DOHH2 (cell line): ENCODE measurements around the gene HTR3A.

Experiments used
- H3F3A ChIP-seq: fragments of 200-600 bp; sonication (generic), shearing (Covaris generic); 2 replicates; pipeline ENCODE4 v1.6.0; 2016; ENCODE audit warnings: antibody characterized with exemption, mild to moderate bottlenecking; ENCODE audit not compliant: control insufficient read depth, insufficient read depth
- H3K27ac ChIP-seq: fragments of 200-600 bp; sonication (generic); 2 replicates; pipeline ENCODE4 v1.5.1; 2014; ENCODE audit warnings: low read depth, mild to moderate bottlenecking, low read length, moderate library complexity
- H3K27me3 ChIP-seq: fragments of 200-600 bp; sonication (generic); 2 replicates; pipeline ENCODE4 v1.6.1; 2014; ENCODE audit warnings: mild to moderate bottlenecking, low read length, mixed read lengths; ENCODE audit not compliant: control insufficient read depth
- H3K36me3 ChIP-seq: fragments of 200-600 bp; sonication (generic); 2 replicates; pipeline ENCODE4 v1.6.1; 2014; ENCODE audit warnings: mild to moderate bottlenecking, low read length, moderate library complexity, mixed read lengths; ENCODE audit not compliant: control insufficient read depth
- H3K4me1 ChIP-seq: fragments of 200-600 bp; sonication (generic); 2 replicates; pipeline ENCODE4 v1.6.1; 2014; ENCODE audit warnings: mild to moderate bottlenecking, low read length, mixed read lengths; ENCODE audit not compliant: control insufficient read depth
- H3K4me2 ChIP-seq: fragments of 200-600 bp; sonication (generic); 2 replicates; pipeline ENCODE4 v1.6.0; 2014; ENCODE audit warnings: mild to moderate bottlenecking, low read length, moderate library complexity
- H3K4me3 ChIP-seq: fragments of 200-600 bp; sonication (generic); 2 replicates; pipeline ENCODE4 v1.5.1; 2014; ENCODE audit warnings: mild to moderate bottlenecking, low read length, mixed read lengths
- H3K79me2 ChIP-seq: fragments of 200-600 bp; sonication (generic); 2 replicates; pipeline ENCODE4 v1.6.1; 2014; ENCODE audit warnings: mild to moderate bottlenecking, low read length, mixed read lengths; ENCODE audit not compliant: control insufficient read depth
- H3K9me2 ChIP-seq: fragments of 200-600 bp; sonication (generic); replicated peaks from 2 replicates; pipeline ENCODE4 v1.6.1; 2014; ENCODE audit warnings: mild to moderate bottlenecking, low read length, mixed read lengths; ENCODE audit not compliant: control insufficient read depth
- H3K9me3 ChIP-seq: fragments of 200-600 bp; sonication (generic); 2 replicates; pipeline ENCODE4 v1.6.1; 2014; ENCODE audit warnings: antibody characterized with exemption, low read length, mixed read lengths; ENCODE audit not compliant: control insufficient read depth, insufficient read depth
- H4K20me1 ChIP-seq: fragments of 200-600 bp; sonication (generic); 2 replicates; pipeline ENCODE4 v1.6.0; 2014; ENCODE audit warnings: low read depth, mild to moderate bottlenecking, antibody characterized with exemption, low read length, moderate library complexity; ENCODE audit not compliant: control insufficient read depth, insufficient read depth
- CTCF ChIP-seq: fragments of 200-600 bp; sonication (generic); IDR thresholded peaks from one replicate; pipeline ENCODE4 v1.5.1; 2014; ENCODE audit warnings: antibody characterized with exemption, mild to moderate bottlenecking, low read depth, low read length; ENCODE audit not compliant: poor library complexity, severe bottlenecking
- EZH2phosphoT487 ChIP-seq: fragments of 200-600 bp; sonication (generic); IDR thresholded peaks from 2 replicates; pipeline ENCODE4 v1.6.1; 2017; ENCODE audit warnings: borderline replicate concordance, mild to moderate bottlenecking, antibody characterized with exemption, low read length, moderate library complexity, mixed read lengths

HTR3A gene

GRCh38 chr11:113984781-113985180 lies 9.9 kb downstream of the HTR3A start:
- no peaks in the 10 kb centered on the region for H4K20me1 ChIP-seq
- H3F3A ChIP-seq: no peaks in the 10 kb centered on the region
- no peak for TF ChIP-seq EZH2phosphoT487
- TF ChIP-seq CTCF: no peak
- H3K4me1 ChIP-seq: peaks cover 15% of the 10 kb centered on the region
- peaks cover 13% of the 10 kb centered on the region for H3K27me3 ChIP-seq
- H3K4me3 ChIP-seq: no peak overlapping the region
- H3K27ac ChIP-seq: no peak overlapping the region
- H3K4me2 ChIP-seq: no peak overlapping the region
- no peaks in the 10 kb centered on the region for H3K79me2 ChIP-seq
- no peaks in the 10 kb centered on the region for H3K9me3 ChIP-seq
- H3K36me3 ChIP-seq: no peaks in the 10 kb centered on the region
- no peaks in the 10 kb centered on the region for H3K9me2 ChIP-seq

GRCh38 chr11:113985906-113986305 lies 11.0 kb downstream of the HTR3A start:
- Histone ChIP-seq H3K27me3 (peaks cover 6% of the 10 kb centered on the region; the same call in 1 of the 2 replicates), H3K9me2 (no peaks in the 10 kb centered on the region), H3K27ac (no peak overlapping the region), H3K79me2 (no peaks in the 10 kb centered on the region), H3K9me3 (no peaks in the 10 kb centered on the region), H3K4me3 (no peak overlapping the region), H3K4me1 (peaks cover 4% of the 10 kb centered on the region), H3K4me2 (no peak overlapping the region), H3F3A (no peaks in the 10 kb centered on the region), H3K36me3 (no peaks in the 10 kb centered on the region), H4K20me1 (no peaks in the 10 kb centered on the region)
- TF ChIP-seq EZH2phosphoT487: no peak
- TF ChIP-seq CTCF: no peak

- TF ChIP-seq EZH2phosphoT487 (no peak), CTCF (no peak)
- Histone ChIP-seq H3K79me2 (no peaks in the 10 kb centered on the region), H3K9me2 (no peaks in the 10 kb centered on the region), H3F3A (no peaks in the 10 kb centered on the region), H3K4me1 (no peaks in the 10 kb centered on the region), H3K4me2 (no peak overlapping the region), H3K4me3 (no peak overlapping the region), H3K9me3 (no peaks in the 10 kb centered on the region), H3K27ac (no peak overlapping the region), H3K36me3 (no peaks in the 10 kb centered on the region), H3K27me3 (0 out of 2 replicates have a peak, but pooled peaks cover 3% of the 10 kb centered on the region), H4K20me1 (no peaks in the 10 kb centered on the region)
Measured at GRCh38 chr11:113986351-113987140, 11.6 kb downstream of the HTR3A start.
